GM18508 (cell line): ENCODE data around the gene KIF4A.

Experiments
- ATAC-seq: cut with Tn5 transposase; IDR thresholded peaks from one replicate; pipeline ENCODE4 v1.9.1; 2021; ENCODE audit warnings: moderate number of reproducible peaks; ENCODE audit not compliant: insufficient read depth, unreplicated experiment

Gene KIF4A

DNA sequence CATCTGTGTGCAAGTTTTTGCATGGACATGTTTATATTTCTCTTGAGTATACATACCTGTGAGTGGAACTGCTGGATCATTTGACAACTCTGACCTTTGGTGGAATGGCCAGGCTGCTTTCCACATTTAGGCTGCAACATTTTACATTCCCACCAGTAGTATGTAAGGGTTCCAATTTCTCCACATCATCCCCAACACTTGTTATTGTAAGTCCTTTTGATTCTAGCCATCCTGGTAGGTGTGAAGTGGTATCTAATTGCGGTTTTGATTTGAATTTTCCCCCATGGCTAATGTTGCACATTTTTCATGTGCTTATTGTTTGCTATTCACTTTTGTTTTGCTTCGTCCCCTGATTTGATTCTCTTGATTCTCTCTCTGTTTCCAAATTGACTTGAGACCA lies 171.1 kb downstream of the KIF4A start:
- no peak for ATAC-seq

DNA sequence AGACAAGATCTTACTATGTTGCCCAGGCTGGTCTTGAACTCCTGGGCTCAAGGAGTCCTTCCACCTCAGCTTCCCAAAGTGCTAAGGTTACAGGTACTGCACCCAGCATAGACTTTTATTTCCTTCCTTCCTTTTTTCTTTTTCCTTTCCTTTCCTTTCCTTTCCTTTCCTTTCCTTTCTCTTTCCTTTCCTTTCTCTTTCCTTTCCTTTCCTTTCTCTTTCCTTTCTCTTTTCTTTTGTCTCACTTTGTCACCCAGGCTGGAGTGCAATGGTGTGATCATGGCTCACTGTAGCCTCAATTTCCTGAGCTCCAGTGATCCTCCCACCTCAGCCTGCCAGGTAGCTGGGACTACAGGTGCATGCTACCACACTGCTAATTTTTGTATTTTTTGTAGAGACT lies 174.1 kb downstream of the KIF4A start:
- ATAC-seq, result no peak

DNA sequence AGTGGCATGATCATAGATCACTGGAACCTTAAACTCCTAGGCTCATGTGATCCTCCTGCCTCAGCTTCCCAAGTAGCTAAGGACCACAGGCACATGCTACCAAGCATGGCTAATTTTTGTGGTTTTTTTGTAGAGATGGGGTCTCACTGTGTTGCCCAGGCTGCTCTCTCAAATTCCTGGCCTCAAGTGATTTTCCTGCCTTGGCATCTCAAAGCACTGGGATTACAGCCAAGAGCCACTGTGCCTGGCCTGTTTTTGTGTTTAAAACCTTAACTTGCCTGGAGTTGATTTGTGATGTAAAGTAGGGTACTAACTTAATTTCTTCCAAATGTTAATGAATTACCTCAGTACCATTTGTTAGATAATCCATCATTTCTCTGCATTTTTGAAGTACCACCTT lies 177.1 kb downstream of the KIF4A start:
- ATAC-seq, result no peak

DNA sequence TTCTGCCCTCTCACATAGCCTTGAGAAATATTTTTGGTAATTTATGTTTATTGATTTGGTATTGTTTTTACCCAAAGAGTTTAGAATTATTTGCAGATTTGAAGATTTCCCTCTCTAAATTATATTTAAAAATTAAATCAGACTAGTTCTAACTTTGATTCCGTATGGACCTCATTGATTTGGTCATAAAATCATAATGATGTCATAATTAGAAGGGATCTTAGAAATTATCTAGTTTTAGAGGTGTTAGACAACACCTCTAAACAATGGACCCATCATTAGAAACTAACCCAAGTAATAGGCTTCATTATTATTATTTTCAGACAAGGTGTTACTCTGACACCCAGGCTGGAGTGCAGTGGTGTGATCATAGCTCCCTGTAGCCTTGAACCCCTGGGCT lies 178.8 kb downstream of the KIF4A start:
- no peak for ATAC-seq
